HG03039 (cell line): ENCODE measurements around the gene P4HA2.

ENCODE experiments used
- ATAC-seq: cut with Tn5 transposase; IDR thresholded peaks from one replicate; pipeline ENCODE4 v1.9.1; 2021; ENCODE audit warnings: mild to moderate bottlenecking, moderate library complexity; ENCODE audit not compliant: unreplicated experiment

Gene P4HA2

GRCh38 chr5:132265336-132266030 lies 37.8 kb upstream of the P4HA2 start:
- ATAC-seq = no peak

- no peak for ATAC-seq
Measured at GRCh38 chr5:132264546-132265335, 37.1 kb upstream of the P4HA2 start.

- ATAC-seq = no peak
Measured at GRCh38 chr5:132263548-132264261, 36.1 kb upstream of the P4HA2 start.

- ATAC-seq = no peak
Measured at GRCh38 chr5:132262882-132263547, 35.4 kb upstream of the P4HA2 start.

- no peak for ATAC-seq
Measured at GRCh38 chr5:132261881-132262845, 34.5 kb upstream of the P4HA2 start.

DNA sequence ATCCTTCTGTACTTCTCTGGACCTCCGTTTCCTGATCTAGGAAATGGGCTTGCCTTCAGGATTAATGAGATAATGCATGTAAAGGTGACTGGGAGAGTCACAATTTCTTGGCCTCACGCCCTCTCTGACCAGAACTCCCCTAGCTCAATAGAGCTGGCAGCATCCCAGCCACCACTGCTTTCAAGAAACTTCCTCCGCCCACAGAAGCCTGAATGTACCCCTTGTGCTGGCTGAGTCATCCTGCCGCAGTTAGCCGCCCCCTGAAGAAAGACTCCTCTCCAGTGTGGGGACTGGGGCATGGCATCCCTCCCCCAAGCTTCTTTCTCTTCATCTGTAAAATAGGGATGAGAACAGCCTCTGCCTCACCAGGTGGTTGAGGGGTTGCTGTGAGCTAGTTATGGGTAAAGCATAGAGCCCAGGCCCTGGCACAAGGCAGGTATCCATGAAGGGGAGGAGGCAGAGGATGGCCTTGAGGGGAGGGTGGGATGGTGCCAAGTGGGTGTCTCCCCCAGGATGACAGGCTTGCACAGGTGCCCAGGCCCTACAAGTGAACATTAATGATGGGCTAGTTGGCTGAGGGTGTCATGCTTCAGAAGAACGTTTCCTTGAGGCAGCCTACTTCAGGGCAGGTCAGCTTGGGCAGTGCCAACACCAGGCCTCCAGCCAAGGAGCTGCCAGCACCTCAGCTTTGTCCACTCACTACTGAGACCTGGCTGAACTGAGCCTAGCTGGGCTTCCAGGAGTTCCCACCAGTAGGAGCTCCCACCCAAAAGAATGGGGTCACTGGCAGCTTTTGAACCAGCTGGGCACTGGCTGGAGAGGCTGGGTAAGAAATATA lies 33.3 kb upstream of the P4HA2 start:
- no peak for ATAC-seq

DNA sequence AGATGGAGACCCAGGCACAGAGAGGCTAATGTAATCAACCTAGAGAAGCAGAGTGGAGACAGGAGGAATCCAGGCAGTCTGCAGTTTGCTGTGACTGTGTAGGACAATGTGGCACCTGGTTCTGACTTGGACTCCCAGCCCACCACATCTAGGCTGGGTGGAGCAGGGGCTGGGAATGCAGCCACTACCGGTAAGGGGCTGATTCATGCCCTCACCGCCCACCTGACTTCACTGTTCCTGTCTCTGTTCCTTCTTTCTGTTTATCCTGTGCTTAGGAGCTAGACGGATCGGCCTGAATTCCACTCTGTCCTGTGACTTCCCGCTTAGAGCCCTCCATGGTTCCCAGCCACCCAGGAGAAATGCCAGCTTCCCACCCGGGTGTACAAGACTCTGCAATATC lies 32.4 kb upstream of the P4HA2 start:
- no peak for ATAC-seq

DNA sequence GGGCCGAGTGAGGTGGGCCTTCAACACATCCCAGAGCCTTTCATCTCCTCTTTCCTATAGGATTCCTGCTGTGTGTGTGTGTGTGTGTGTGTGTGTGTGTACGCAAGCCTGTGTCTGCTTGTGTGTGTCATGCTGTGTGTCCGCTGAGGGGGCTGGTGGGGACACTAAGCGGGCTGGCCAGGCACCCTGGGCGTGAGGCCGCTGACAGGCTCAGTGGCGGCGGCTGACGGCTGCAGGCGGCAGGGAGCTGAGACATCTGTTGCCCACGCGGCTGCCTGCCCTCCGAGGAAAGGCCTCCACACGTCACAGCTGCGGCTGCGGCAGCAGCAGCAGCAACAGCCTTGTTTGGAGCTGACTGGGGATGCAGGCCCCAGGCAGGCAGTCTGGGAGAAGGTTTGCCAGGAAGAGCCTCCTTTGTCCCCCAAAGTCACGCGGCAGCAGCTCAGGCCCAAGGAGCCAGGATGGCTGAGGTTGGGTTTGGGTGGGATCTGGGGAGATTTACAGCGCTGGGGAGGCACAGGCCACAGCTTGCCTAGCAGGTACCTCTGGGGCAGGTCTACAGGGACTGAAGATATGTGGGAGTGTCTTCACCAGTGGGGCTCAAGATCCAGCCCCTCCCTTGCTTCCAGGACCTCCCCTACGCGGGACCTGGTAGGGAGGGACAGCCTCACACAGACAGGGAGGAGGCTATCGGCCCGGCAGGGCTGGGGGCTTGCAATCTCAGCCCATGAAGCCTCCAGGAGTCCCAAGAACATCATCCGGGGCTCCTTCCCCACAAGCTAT lies 31.6 kb upstream of the P4HA2 start:
- no peak for ATAC-seq

DNA sequence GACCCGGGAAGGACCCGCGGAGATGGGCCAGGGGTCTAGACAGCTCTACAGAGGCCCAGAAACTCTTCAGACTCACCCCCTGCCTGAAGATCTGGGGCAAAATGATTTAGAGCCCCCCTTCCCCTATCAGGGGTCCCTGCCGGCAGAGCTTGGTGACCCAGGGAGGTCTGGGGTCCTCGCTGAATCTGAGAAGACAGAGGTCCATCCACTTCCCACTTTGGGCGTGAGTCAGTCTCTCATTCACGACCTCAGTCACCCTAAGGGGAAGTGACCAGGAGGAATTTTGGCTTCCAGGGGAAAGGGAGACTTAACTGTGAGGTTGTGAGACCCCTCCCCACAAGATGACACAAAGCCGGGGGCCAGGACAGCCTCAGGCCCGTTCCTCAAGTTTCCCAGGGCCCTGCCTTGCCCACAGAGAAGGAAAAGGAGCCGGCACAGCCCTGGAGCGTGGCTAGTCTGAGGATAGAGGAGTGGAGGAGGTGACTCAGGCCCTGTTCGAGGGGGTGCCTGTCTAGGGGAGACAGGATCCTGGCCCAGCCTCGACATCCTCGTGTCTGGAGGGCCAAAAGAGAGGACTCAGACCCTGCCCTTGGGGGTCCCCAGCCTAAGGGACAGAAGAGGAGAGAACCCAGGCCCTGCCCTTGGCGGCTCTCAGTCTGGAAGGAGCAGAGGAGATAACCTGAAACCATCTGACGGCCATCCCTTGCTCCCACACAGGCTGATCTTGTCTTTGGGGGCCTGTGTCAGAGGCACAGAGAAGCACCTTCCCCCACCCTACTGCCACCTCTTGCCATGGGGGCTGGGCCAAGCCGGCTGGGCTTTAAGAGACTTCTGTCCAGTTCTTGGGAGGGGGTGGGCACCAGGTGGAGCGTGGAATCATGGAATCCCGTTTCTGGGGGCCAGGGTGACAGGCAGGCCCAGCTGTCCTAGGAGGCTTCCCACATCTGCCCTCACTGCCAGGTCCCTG lies 30.7 kb upstream of the P4HA2 start:
- ATAC-seq = no peak

- no peak for ATAC-seq
Measured at GRCh38 chr5:132257131-132258101, 29.8 kb upstream of the P4HA2 start, which contains the start of gene PDLIM4. Gene PDLIM4, plus strand, starts transcription at chr5:132257696. Its CDS starts 39 bp downstream, at chr5:132257735.

DNA sequence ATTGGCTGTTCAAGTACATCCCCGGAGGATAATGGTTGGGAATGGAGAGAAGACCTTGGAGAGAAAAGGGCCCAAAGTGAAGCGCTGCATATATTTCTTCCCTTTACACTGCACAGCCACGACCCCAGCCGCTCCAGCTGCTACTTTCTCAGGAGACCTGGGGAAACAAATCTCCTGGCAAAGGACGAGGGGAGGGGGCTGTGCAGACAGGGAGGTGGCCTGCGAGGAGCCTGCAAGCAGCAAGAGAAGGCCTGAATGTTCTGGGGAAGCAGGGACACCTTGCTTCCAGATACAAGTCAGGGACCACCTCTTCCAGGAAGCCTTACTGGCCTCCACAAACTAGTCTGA lies 29.1 kb upstream of the P4HA2 start:
- ATAC-seq = no peak

- no peak for ATAC-seq
Measured at GRCh38 chr5:132256086-132256782, 28.6 kb upstream of the P4HA2 start.

GRCh38 chr5:132254321-132254977 lies 26.8 kb upstream of the P4HA2 start:
- no peak for ATAC-seq

GRCh38 chr5:132253452-132254320 lies 26.0 kb upstream of the P4HA2 start:
- ATAC-seq = no peak
